ENCODE results near the gene HDAC4.

Gene HDAC4

DNA sequence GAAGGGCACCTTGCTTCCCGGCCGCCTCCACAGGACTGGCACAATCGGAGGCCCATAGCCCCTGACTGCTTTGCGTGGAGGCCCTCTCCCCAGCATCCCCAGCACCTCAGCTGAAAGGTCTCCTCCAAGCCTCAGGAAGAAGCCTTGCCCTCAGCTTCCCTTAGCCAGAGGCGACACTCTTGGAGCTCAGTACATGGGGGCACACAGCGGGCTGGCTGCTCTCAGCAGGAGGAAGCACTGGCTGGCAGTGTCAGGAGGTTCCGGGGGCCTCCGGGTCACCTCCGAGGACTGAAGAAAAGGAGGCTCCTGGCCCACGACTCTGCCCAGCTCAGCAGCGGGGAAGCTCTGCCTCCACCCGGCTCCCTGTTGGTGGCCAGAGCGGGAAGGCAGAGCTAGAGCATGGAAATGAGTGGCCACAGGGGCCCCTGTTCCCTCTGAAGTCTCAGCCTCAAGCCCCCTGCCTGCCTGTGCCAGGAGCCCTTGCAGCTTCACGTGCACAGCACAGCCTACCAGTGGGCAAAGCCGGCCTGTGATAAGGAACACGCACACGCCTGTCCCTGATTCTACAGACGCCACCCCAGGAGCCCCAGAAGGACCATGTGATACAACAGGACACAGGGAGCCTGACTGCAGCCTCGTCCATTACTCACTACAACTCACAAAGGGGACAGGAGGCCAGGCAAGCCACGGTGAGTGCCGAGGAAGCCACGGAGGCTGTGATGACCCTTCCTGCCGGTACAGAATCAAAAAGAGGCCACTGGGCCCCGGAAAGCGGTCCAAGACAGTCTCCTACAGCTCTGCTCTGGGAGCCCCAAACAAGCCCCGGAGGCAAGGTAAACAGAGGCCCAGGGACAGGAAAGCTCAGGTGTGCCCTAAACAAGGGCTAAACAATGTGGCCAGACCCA lies 15.5 kb downstream of the HDAC4 start:
- no peak for TF ChIP-seq CREB1 (IDR thresholded peaks at IDR 0.05; ENCODE audit: low read depth)
- no peak for TF ChIP-seq RAD21 (IDR thresholded peaks at IDR 0.05; ENCODE audit: low read depth)
- no peak for TF ChIP-seq EGR1 (IDR thresholded peaks at IDR 0.05)
- TF ChIP-seq NFIC (IDR thresholded peaks at IDR 0.05) = no peak
- no peak for TF ChIP-seq CEBPB (IDR thresholded peaks at IDR 0.05)
- TF ChIP-seq ZBTB7A (IDR thresholded peaks at IDR 0.05; ENCODE audit: low read depth) = no peak
- TF ChIP-seq TCF12 (IDR thresholded peaks at IDR 0.05; ENCODE audit: low read depth) = no peak
- no peak for TF ChIP-seq REST (IDR thresholded peaks at IDR 0.05; ENCODE audit: low read depth)
- TF ChIP-seq TEAD4 (IDR thresholded peaks at IDR 0.05) = no peak
- TF ChIP-seq USF1 (IDR thresholded peaks at IDR 0.05) = no peak
- TF ChIP-seq EP300 (IDR thresholded peaks at IDR 0.05; ENCODE audit: borderline replicate concordance) = no peak
- TF ChIP-seq YY1 (IDR thresholded peaks at IDR 0.05; ENCODE audit: low read depth) = no peak
- no peak for TF ChIP-seq TAF1 (IDR thresholded peaks at IDR 0.05; ENCODE audit: low read depth)
- no peak for TF ChIP-seq MAX (IDR thresholded peaks at IDR 0.05)
- TF ChIP-seq FOXM1 (IDR thresholded peaks at IDR 0.05; ENCODE audit: borderline replicate concordance, low read depth) = no peak

DNA sequence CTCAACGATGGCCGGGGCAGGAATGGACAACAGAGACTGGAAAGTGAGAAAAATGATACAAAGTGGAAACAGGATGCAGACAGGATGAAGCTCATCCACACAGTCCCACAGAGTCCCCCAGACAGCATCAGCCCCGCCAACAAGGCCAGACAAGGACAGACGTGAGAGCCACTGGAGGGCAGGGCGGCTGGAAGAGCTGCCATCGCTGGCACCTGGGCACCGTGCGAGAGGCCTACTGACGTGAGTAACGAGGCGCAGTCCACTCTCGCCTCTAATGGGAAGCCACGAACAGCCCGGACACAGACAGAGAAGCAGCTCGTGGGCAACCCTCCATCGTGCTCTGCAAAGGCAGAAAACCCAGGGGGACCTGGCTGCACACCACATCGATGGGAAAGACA lies 17.1 kb downstream of the HDAC4 start:
- TF ChIP-seq YY1 (IDR thresholded peaks at IDR 0.05; ENCODE audit: low read depth) = no peak
- no peak for TF ChIP-seq REST (IDR thresholded peaks at IDR 0.05; ENCODE audit: low read depth)

GRCh38 chr2:239383036-239383758 lies 17.6 kb downstream of the HDAC4 start:
- TF ChIP-seq REST (IDR thresholded peaks at IDR 0.05; ENCODE audit: low read depth) (no peak), TCF12 (IDR thresholded peaks at IDR 0.05; ENCODE audit: low read depth) (no peak), MAX (IDR thresholded peaks at IDR 0.05) (no peak)

- TF ChIP-seq NFIC (IDR thresholded peaks at IDR 0.05) (no peak), TEAD4 (IDR thresholded peaks at IDR 0.05) (no peak), TAF1 (IDR thresholded peaks at IDR 0.05; ENCODE audit: low read depth) (no peak), EP300 (IDR thresholded peaks at IDR 0.05; ENCODE audit: borderline replicate concordance) (no peak), RAD21 (IDR thresholded peaks at IDR 0.05; ENCODE audit: low read depth) (no peak), CEBPB (IDR thresholded peaks at IDR 0.05) (no peak), USF1 (IDR thresholded peaks at IDR 0.05) (no peak), TCF12 (IDR thresholded peaks at IDR 0.05; ENCODE audit: low read depth) (no peak), REST (IDR thresholded peaks at IDR 0.05; ENCODE audit: low read depth) (no peak), MAX (IDR thresholded peaks at IDR 0.05) (no peak), YY1 (IDR thresholded peaks at IDR 0.05; ENCODE audit: low read depth) (no peak)
Observed at GRCh38 chr2:239382384-239382880, 18.4 kb downstream of the HDAC4 start.

All from Ishikawa (cell line).